HG03025 (cell line): ENCODE results near the gene PPP4R4.
"Not testable (repeated sequence)": the region's sequence is repeated elsewhere in the genome, so short reads cannot be mapped to it uniquely, and the experiment has no call there.

Experiments
- ATAC-seq: cut with Tn5 transposase; IDR thresholded peaks from one replicate; pipeline ENCODE4 v1.9.1; 2021; ENCODE audit warnings: mild to moderate bottlenecking, moderate library complexity; ENCODE audit not compliant: unreplicated experiment, low FRiP score

The PPP4R4 gene

GRCh38 chr14:94144765-94145164 lies 29.4 kb upstream of the PPP4R4 start:
- ATAC-seq, result no peak

DNA sequence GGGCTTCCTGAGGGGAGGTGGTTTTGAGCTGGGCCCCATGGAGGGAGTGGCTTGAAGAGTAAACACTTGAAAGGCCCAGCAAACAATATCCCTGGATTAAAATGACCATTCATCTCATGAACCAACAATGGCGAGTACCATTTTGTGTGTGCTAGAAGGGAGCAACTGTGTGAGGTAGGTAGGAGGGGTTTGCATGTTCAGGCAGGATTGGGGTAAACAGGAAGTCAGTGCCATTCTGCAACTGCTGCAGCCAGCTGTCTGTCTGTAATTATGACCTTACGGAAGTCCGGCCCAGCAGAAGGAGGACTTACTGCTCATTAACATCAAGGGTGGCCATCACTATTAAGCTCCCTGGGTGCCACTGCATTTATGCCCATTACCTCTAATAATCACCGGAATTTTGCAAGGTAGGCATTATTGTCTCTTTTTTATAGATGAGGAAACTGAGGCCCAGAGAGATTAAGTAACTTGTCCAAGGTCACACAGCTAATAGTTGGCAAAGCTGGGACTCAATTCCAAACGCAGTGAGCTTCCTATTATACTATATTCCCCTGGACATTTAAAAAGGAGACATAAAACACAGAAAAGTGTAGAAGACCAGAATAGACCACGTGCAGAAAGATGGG lies 28.1 kb upstream of the PPP4R4 start:
- no peak for ATAC-seq

GRCh38 chr14:94152676-94153075 lies 21.4 kb upstream of the PPP4R4 start:
- no peak for ATAC-seq

- no peak for ATAC-seq
Observed at GRCh38 chr14:94153750-94154342, 20.3 kb upstream of the PPP4R4 start.

GRCh38 chr14:94156143-94156542 lies 18.0 kb upstream of the PPP4R4 start:
- not testable (repeated sequence) for ATAC-seq

- no peak for ATAC-seq
Observed at GRCh38 chr14:94157197-94157596, 16.9 kb upstream of the PPP4R4 start.

- ATAC-seq, result no peak
Observed at GRCh38 chr14:94158239-94158883, 15.8 kb upstream of the PPP4R4 start.

- no peak for ATAC-seq
Observed at GRCh38 chr14:94161058-94161457, 13.1 kb upstream of the PPP4R4 start.

DNA sequence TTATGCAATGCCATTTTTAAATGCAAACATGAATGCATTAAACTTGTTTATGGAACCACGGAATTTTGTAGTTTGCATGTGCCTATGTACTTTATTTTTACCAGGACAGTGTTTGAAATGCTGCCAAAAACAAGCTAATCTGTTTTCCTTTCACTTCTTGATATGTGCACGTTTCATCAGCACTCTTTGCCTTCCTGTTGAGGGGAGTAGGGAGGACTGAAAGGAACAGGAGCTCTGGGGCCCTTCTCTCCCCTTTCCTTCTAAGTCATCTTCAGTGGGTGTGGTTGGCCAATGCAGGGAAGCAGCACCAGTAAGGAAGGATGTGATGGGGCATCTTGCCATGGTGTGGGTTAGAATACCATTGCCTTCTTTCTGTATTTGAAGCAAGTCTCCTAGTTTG lies 12.1 kb upstream of the PPP4R4 start:
- no peak for ATAC-seq

DNA sequence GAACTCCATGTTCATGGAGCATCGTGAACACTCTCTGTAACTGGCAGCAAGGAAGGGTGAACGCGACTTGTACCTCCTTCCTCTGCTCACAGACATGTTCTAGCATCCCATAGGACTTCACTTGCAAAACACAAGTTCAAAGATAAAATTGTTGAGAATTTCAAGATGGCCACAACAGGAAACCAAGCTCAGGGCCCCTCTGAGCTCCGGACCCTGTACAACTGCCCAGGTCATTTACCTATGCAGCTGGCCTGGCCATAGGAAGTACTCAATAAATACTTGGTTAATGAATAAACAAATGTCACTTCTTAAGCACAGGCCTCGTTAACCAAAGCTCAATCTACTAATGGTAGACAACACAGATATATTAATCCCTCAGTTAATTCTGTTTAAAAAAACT lies 11.7 kb upstream of the PPP4R4 start:
- ATAC-seq, result no peak

DNA sequence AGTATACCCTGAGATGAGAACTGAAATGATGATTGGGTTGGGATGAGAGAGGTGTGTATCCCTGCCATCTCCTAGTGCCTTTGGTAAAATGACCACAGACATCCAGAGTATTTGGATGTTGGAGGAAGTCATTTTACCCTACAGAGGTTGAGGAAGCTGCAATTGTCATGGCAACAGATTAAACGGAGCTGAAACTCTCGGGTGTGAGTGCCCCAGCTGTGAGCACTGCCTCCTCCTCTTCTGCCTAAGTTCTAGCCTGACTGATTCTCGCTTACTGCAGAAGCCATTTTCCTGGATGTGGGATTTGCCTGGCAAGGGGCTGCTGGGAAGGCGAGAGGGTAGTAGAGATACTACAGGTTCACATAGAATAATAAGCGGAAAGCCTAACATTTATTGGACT lies 10.3 kb upstream of the PPP4R4 start:
- ATAC-seq, result no peak

DNA sequence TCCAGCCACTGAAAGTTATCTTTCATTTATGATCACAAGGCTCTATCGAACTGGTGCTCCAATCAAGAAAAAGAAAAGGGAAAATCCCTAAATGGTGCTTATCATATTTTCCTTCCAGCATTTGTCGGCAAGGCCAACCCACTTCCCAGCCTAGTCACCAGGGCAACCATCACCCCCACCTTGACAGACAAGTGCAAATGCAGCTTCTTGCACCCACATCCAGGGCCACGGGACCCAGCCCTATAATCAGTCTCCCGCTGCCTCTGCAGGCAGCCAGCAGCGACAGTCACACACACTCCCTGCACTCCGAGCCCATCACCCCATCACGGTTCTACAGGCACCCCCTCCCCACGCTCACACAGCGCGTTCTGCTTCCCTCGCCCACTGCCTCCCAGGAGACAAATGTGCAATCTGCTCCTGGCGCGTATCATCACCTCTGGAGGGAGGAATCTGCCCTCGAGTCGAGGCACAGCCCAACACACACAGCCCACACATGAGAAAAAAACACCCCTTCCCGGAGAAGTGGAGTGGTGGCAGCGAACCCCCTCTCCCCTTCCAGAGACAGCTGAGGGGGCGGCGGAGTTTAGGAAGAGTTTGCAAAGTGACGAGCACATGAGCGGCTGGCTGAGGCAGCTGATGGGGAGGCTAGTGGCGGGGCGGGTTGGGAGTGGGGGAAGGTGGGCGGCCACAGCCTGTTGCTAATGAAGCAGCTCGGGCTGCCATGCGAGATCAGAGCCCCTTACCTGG lies 9.3 kb upstream of the PPP4R4 start:
- ATAC-seq, result no peak

DNA sequence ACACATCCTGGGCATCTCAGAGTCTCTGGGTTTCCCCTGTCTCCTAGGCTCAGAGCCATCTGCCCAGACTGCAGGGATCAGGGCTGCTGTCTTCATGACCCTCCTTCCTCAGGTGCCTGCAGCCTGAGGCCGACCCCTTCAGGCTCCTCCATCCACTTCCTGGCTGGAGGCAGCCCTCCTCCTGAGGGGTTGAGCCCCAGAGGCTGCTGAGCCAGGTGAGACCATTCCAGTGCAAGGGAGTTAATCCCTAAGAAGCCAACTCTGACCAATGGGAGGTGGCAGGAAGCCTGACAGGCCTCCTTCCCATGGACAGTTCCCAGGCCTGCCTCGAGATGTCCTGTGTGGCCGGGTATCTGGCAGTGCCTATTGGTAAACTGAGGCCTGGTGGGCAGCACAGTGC lies 8.4 kb upstream of the PPP4R4 start:
- ATAC-seq, result no peak

DNA sequence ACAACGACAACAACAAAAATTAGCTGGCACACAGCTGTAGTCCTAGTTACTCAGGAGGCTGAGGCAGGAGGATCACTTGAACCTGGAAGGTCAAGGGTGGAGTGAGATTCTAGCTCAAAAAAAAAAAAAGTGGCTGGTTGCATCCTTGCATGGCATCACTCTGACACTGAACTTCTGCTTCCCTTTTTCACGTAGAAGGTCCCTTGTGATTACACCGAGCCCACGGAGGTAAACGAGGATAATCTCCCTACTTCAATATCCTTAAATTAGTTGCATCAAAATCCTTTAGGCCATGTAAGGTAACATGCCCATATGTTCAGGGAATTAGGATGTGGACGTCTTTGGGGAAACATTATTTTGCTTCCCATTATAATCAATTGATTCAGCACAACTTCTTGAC lies 4.0 kb upstream of the PPP4R4 start:
- no peak for ATAC-seq

DNA sequence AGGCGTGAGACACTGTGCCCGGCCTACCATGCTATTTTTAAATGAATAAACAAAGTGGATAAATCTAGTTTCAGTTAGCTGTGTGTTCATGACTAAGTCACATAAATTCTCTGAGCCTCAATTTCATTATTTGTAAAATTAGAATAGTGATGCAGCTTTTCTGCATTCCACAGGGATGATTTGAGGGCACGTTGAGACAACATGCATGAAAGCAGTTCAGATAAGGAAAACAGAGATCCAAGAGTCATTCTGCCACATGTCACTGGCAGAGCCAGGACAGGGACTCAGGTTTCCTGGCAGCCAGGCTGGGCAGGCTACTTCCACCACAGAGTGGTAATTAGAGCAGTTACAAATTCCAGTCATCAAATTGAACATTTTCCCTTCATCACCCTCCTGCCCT lies 2.9 kb upstream of the PPP4R4 start:
- ATAC-seq, result no peak

- ATAC-seq, result no peak
Observed at GRCh38 chr14:94172545-94172944, 1.6 kb upstream of the PPP4R4 start.

DNA sequence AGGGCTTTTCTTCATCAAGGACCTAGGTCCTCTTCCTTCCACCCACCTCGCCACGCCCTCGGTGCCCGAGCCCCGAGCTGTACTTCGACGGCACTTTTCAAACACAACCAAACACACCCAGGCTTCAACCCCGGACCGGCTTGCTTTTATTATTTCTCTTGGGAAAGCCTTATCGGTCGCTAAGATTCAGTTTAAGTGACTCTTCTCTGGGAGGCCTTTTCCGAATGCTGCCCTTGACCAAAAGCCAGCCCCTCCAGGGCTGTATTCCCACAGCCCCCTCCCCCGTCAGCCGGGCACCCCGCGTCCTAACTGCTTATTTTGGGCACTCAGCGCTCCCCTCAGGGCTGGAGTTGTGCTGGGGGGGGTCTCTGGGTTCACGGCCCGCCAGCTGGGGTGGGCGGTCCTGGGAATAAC lies 644 bp upstream of the PPP4R4 start:
- no peak for ATAC-seq

GRCh38 chr14:94174604-94175010 lies 485 bp downstream of the PPP4R4 start:
- ATAC-seq, result no peak

DNA sequence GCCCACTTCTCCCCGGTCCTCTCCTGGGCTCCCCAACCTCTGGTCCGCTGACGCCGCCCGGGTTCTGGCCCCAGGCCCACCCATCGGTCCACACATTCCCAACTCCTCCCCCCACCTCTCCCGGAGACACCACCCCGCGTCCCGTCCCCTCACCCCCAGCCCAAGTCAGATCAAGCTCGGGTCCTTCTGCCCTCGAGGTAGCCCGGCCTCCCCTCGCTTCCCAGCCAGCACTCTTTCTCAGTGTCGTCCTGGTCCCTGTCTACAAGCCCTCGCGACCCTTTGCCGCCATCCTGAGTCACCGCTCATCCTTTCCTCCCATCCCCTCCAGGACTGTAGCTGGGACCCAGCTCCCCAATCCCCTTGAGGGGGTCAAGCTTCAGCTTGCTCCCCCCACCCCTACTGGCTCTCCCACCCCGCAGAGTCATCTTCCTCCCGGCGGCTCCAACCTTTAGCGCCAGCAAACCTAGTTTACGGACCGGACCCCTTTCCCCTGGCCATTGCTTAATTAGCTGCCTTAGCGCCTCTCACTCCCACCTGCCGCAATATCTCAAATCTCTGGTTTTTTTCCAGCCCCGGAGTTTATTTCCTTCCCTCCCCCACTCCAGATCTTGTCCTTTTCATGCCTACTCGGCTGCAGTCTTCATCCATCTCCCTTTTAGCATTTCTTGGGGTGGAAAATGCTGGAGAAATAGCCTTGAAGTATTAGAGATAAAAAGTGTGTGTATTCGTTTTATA lies 1.1 kb downstream of the PPP4R4 start:
- no peak for ATAC-seq

DNA sequence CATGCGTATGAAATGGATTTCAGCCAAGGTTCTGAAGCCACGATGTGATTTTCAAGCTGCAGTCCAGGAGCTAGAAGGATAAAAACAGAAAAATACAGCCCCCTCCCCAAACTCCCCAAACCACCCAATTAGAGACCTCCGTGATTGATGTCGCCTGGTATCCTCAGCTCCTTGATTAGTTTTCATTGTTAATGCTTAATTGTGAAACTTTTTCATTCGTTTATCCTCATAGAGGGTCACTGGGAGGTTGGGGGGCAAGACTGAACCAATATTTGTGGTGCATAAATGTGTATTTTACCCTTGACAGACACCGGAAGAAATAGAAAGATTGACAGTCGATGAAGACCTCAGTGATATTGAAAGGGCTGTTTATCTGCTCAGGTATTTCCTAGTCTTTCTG lies 1.6 kb downstream of the PPP4R4 start:
- ATAC-seq, result no peak

DNA sequence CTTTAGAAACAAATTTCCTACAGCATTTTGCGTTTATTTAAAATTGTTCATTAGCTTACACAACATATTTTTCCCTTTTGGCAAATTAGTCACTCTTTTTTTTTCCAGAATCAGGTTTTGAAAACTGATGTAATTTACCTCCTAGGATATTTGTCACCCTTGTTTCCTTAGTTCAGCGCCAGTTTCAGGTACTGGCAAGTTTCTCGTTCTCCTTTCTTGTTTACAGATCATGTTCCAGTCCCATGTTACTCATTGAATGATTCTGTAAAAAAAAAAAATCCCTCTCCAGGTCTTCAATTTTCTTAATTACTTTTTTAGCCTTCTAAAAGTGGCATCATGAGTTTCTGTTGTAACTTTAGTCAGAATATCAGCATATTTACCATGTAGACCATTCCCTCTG lies 2.7 kb downstream of the PPP4R4 start:
- no peak for ATAC-seq
